Putamen (tissue), 1 donor: Measurements from ENCODE around the gene GORASP1.

ENCODE experiments used
- DNase-seq: peaks from one replicate; pipeline ENCODE4 v3.0.0-alpha.2; 2016; ENCODE audit warnings: low spot score

Gene GORASP1

DNA sequence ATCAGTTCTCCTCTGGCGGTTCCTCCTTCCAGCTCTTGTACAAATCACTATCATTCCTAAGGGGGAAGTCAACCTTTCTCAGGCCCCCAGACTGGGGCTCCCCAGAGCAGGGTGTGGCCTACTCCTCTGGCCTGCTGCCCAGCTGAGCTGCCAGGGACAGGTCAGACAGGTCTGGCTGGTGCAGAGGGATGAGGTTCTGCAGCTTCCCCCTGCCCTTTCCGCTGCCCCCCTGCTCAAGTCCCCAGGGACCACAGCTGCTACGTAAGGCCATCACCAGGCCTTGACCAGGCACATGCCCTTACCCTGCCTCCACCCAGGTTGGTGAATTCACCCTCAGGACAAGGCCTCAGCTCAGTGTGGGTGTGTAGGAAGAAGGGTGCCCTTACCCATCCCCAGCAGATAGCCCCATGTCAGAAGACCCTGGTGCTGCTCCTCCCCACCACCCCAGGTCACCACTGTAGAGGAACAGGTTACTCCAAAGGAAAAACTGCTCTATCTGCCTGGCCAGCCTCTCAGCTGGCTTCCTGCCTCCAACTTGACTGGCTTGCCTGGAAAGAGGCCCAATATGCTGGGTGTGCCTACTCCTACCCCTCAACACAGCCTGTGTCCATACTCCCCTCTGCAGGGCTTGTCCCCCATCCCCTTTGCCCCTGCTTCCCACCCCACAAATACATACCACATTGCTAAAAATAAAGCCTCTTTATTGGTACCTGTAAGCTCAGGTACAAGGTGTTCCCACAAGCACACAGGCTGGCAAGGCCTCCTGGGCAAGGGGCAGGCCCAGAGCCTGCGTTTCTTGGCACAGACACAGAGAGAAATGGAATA lies 34.0 kb upstream of the GORASP1 start:
- no peak for DNase-seq

DNA sequence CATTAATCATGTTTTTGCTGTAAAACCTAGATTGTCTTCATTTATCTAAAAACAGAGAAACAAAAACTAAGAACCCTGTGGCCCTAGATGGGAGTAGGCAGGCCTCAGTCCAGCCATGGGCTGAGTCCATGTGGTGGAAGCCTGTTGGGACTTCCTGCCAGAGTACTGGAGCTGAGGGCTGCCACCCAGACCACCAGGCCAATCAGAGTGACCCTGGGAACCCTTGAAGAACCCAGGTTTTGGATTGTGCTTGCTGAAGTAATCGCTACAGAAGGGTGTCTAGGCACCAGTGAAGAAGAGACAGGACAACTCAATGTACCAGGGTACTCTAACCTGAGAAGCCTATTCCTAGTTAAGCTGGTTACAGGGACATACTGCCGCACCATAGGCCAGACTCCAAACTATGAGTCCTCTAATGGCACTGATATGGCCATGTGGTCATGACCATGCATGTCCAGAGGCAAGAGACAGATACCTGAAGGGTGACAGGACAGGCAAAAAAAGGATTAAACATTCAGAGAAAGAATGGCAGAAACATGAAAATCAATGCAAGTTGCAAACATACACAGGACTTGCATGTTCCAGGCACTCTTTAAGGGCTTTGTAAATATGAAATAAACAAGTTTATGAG lies 33.0 kb upstream of the GORASP1 start:
- DNase-seq: no peak

- DNase-seq: no peak
These were observed 32.0 kb upstream of the GORASP1 start for GRCh38 chr3:39139442-39139841.

GRCh38 chr3:39138804-39139415 lies 31.5 kb upstream of the GORASP1 start:
- no peak for DNase-seq

DNA sequence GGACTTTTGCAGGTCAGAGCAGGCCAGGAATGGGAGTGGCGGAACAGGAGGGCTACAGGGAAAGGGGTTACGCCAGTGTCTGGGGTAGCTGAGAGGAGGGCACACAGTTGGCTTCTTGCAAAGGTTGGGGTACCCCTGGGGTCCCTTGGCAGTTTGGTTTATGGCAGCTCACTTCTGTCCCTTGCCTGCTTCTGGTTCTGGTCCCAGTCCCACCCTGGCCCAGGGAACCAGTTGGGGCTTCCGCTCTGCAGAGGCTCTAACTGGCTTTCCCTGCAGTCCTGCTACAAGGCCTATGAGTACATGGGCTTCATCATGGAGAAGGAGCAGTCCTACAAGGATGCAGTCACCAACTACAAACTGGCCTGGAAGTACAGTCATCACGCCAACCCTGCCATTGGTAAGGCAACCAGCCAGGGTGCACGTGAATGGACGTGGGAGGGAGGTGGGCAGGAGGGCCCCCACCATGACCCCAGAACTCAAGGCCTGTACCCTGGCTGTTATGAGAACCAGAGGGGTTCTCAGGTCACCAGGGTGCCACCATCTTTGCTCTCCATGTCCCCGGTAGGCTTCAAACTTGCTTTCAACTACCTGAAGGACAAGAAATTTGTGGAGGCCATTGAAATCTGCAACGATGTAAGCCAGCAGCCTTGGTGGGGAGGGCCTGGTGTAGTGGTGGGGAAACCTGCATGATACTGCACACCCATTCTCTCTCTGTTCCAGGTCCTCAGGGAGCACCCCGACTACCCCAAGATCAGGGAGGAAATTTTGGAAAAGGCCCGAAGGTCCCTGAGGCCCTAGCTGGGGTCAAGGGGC lies 30.8 kb upstream of the GORASP1 start:
- DNase-seq: no peak

- DNase-seq: no peak
These were observed 30.1 kb upstream of the GORASP1 start for GRCh38 chr3:39137435-39137936.

- no peak for DNase-seq
These were observed 29.4 kb upstream of the GORASP1 start for GRCh38 chr3:39136533-39137434.

- no peak for DNase-seq
These were observed 27.9 kb upstream of the GORASP1 start for GRCh38 chr3:39135170-39135805.

DNA sequence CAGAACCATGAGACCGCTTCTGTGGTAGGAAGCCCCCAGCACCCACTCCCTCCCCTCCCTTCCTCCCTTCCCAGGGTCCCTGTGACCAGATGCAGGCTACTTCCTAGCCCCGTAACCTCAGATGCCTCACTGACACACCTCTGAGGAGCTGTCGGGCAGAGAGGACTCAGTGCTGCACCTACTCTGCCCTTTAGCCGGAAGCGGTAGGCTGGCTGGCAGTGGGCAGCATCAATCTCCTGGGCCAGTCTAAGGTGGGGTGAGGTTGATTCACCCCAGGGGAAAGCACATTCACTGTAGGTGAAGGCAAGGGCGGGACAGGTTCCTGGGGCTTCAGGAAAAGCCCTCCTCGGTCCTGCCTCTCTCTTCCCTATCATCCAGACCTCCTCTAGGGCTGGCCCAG lies 26.9 kb upstream of the GORASP1 start:
- no peak for DNase-seq

GRCh38 chr3:39133822-39134221 lies 26.4 kb upstream of the GORASP1 start:
- no peak for DNase-seq

DNA sequence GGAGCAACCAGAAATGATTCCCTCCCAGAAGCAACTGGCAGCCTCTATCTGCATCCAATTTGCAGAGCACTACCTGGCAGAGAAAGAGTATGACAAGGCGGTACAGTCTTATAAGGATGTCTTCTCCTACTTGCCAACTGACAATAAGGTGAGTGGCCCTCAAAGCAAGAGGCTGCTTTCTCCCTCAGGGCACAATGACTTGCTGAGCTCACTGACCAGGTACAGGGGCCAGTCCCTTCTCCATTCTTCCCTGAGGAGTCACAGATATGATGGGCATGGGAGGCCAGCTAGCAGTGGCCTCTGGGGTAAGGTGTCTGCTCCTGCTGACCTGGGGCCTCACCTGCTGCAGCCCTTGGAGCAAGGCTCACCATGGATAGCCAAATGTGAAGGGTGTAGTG lies 25.7 kb upstream of the GORASP1 start:
- no peak for DNase-seq

- no peak for DNase-seq
These were observed 25.0 kb upstream of the GORASP1 start for GRCh38 chr3:39132096-39133092.

DNA sequence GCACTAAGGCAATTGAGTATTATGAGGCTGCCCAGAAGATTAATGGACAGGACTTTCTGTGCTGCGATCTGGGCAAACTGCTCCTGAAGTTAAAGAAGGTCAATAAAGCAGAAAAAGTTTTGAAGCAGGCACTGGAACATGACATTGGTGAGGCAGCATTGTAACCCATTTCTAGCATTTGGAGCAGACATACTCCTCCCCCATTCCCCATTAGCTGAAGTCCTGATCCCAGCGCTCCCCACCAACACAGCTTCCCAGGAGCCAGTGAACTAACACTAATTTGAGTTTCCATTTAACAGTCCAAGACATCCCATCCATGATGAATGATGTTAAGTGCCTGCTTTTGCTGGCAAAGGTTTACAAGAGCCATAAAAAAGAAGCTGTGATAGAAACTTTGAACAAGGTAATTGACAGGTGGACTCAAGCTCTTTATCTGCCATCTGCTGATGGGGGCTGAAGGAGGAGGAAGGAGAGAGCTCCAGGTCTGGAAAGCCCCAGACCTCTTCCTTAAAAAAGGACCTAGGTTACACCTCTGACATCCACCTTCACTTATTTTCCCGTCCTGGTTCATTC lies 23.4 kb upstream of the GORASP1 start:
- DNase-seq: no peak

- no peak for DNase-seq
These were observed 22.6 kb upstream of the GORASP1 start for GRCh38 chr3:39130026-39130425.

DNA sequence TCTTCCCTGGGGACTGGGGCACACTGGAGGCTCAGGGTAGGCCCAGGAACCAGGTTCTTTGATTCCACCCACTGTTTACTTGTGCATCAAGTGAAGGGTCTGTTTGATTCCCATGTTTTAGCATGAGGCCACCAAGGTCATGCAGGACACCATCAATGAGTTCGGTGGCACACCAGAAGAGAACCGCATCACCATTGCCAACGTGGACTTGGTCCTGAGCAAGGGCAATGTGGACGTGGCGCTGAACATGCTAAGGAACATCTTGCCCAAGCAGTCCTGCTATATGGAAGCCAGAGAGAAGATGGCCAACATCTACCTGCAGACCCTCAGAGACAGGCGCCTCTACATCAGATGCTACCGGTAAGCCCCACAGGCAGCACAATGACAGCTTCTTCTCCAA lies 21.5 kb upstream of the GORASP1 start:
- DNase-seq: no peak

- no peak for DNase-seq
These were observed 20.5 kb upstream of the GORASP1 start for GRCh38 chr3:39127908-39128304.

GRCh38 chr3:39127269-39127907 lies 20.0 kb upstream of the GORASP1 start:
- DNase-seq: no peak

DNA sequence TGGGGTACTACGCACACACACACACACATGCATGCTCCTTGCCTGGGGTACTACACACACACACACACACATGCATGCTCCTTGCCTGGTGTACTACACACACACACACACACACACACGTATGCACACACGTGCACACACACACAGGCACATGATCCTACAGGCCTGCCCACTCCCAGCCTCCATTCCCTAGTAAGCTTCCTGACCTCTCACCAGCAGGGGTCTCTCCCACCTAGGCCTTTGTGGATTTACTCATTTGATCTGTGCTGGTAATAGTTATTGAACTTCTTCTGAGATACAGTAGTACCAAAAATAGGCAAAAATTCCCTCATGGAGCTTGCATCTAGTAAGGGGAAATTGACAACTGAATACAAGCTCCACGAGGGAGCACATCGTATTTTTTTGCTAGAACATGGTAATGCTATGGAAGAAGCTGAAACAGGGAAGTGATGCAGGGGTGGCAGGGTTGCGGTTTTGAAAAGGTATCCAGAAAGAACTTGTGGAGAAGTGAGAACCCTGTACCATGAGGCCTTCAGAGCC lies 19.2 kb upstream of the GORASP1 start:
- no peak for DNase-seq
